K562 (cell line): ENCODE results near the gene USP31. TPM values are rescaled to one million over a fixed set of nuclear protein-coding genes. Genes with fewer than 3 reads are reported as not detected.

ENCODE experiments used
- ATAC-seq: fragments of 200-7000 bp; cut with Tn5 transposase; 3 replicates; pipeline ENCODE4 v1.9.1; 2020; ENCODE audit warnings: moderate library complexity
- BruUV-seq: library from RNA; stranded (reverse); fragments of 400-500 nt; replicated peaks from 2 replicates; lab custom pipeline; 2021; lab: Mats Ljungman, UMichigan
- CTCF ChIA-PET: fragments of 300-600 bp; formaldehyde crosslinking; extraction: SDS; loops from one replicate; lab custom pipeline; 2021; ENCODE audit warnings: low intra/inter-chr PET ratio; lab: Yijun Ruan, JAX
- POLR2A ChIA-PET: fragments of 300-600, 350-650 bp; sonication (Branson Sonifier 250); formaldehyde crosslinking; extraction: SDS; loops from one replicate; lab custom pipeline; 2021; ENCODE audit warnings: antibody characterized with exemption, inconsistent platforms; lab: Yijun Ruan, JAX
- DNase-seq, 4 experiments: peaks; one replicate each; pipeline versions ENCODE4 v3.0.0 to v3.0.0-alpha.2; 2011 to 2018; ENCODE audit warnings: low spot score in 3 of 4, mixed read lengths in 3 of 4; ENCODE audit errors: extremely low read depth in 1 of 4
- FAIRE-seq: peaks from 2 replicates; lab custom pipeline; 2011; peaks lifted over from hg19 to GRCh38; lab: Jason Lieb, UNC
- H2AFZ ChIP-seq: 2 replicates; pipeline ENCODE4 v1.6.0; 2011; ENCODE audit warnings: low read depth, low read length, control low read depth, inconsistent platforms
- H3K27ac ChIP-seq: fragments of 200-600 bp; 3 replicates; pipeline ENCODE4 v1.8.0; 2011; ENCODE audit warnings: low read depth, mild to moderate bottlenecking, control low read depth, inconsistent platforms, low read length, moderate library complexity, mixed read lengths; ENCODE audit errors: extremely low read depth
- H3K27me3 ChIP-seq, 2 experiments: fragments of 300-600 bp in 1 of 2; 2 replicates in 1 of 2; 3 replicates in 1 of 2; pipeline versions ENCODE4 v1.6.0 to v1.8.0; 2011; ENCODE audit warnings: inconsistent platforms in 2 of 2, low read length in 2 of 2, mild to moderate bottlenecking in 1 of 2, mixed read lengths in 1 of 2, moderate library complexity in 1 of 2; ENCODE audit not compliant: control insufficient read depth in 2 of 2, insufficient read depth in 2 of 2
- H3K36me3 ChIP-seq: fragments of 300-600 bp; 3 replicates; pipeline ENCODE4 v1.8.0; 2011; ENCODE audit warnings: mild to moderate bottlenecking, low read length, inconsistent platforms; ENCODE audit not compliant: control insufficient read depth, insufficient read depth
- H3K4me1 ChIP-seq, 2 experiments: fragments of 200-600 bp in 1 of 2; replicated peaks in 1 of 2; 2 replicates in 1 of 2; 3 replicates in 1 of 2; pipeline versions ENCODE4 v1.5.1 to v1.8.0; 2011; ENCODE audit warnings: inconsistent platforms in 2 of 2, low read length in 2 of 2, mild to moderate bottlenecking in 1 of 2, mixed read lengths in 1 of 2, moderate library complexity in 1 of 2; ENCODE audit not compliant: control insufficient read depth in 2 of 2, insufficient read depth in 2 of 2
- H3K4me2 ChIP-seq: 2 replicates; pipeline ENCODE4 v1.6.1; 2011; ENCODE audit warnings: low read length, control low read depth, inconsistent platforms, mixed read lengths; ENCODE audit not compliant: insufficient read depth
- H3K4me3 ChIP-seq: fragments of 200-600 bp; sonication (generic), shearing (Covaris generic); 2 replicates; pipeline ENCODE4 v1.5.1; 2016; ENCODE audit warnings: control low read depth, inconsistent platforms
- H3K79me2 ChIP-seq: fragments of 200-600 bp; 3 replicates; pipeline ENCODE4 v1.8.0; 2011; ENCODE audit warnings: low read length, inconsistent platforms; ENCODE audit not compliant: control insufficient read depth, insufficient read depth
- H3K9ac ChIP-seq, 2 experiments: 2 replicates each; pipeline versions ENCODE4 v1.6.0 to v1.6.1; 2011; ENCODE audit warnings: low read depth in 2 of 2, low read length in 2 of 2, control low read depth in 1 of 2, inconsistent platforms in 1 of 2, mild to moderate bottlenecking in 1 of 2, mixed read lengths in 1 of 2; ENCODE audit not compliant: insufficient read depth in 1 of 2
- H3K9me1 ChIP-seq: one replicate; pipeline ENCODE4 v1.6.0; 2011; ENCODE audit warnings: inconsistent platforms, mild to moderate bottlenecking, low read length, moderate library complexity; ENCODE audit not compliant: control insufficient read depth, insufficient read depth
- H3K9me3 ChIP-seq: replicated peaks from 2 replicates; pipeline ENCODE4 v1.5.1; 2011; ENCODE audit warnings: low read depth, low read length, inconsistent platforms; ENCODE audit not compliant: control insufficient read depth, insufficient read depth
- H4K20me1 ChIP-seq: replicated peaks from 2 replicates; pipeline ENCODE4 v1.6.1; 2011; ENCODE audit warnings: low read length, inconsistent platforms, mixed read lengths; ENCODE audit not compliant: control insufficient read depth, insufficient read depth
- ATF1 ChIP-seq, 2 experiments: fragments of 450-650 bp in 1 of 2; IDR thresholded peaks; 2 replicates each; pipeline ENCODE4 v1.6.1; 2016; ENCODE audit warnings: missing compliant biosample characterization in 1 of 2, missing genetic modification characterization in 1 of 2
- CBFA2T3 ChIP-seq: fragments of 450-650 bp; IDR thresholded peaks from 2 replicates; pipeline ENCODE4 v1.6.1; 2017
- CEBPB ChIP-seq: fragments of 450-650 bp; IDR thresholded peaks from 2 replicates; pipeline ENCODE4 v1.6.1; 2016; ENCODE audit warnings: missing genetic modification characterization, missing compliant biosample characterization
- SMARCC2 ChIP-seq: fragments of 450-650 bp; IDR thresholded peaks from 2 replicates; pipeline ENCODE4 v1.6.1; 2017; ENCODE audit warnings: antibody characterized with exemption, moderate library complexity, mild to moderate bottlenecking, low read depth
- TCF7L2 ChIP-seq: fragments of 150-350 bp; IDR thresholded peaks from 2 replicates; pipeline ENCODE4 v1.6.1; 2016; ENCODE audit warnings: low read depth, mild to moderate bottlenecking, low read length, moderate library complexity
- THRAP3 ChIP-seq: fragments of 450-650 bp; IDR thresholded peaks from 2 replicates; pipeline ENCODE4 v1.6.1; 2016; ENCODE audit warnings: mild to moderate bottlenecking, inconsistent platforms, borderline replicate concordance
- WHSC1 ChIP-seq: IDR thresholded peaks from one replicate; pipeline ENCODE4 v1.6.1; 2012; ENCODE audit warnings: low read length, control low read depth, inconsistent platforms
- ZNF121 ChIP-seq: sonication (generic); formaldehyde crosslinking; conservative IDR thresholded peaks from 2 replicates; pipeline ENCODE4 v1.8.0; 2022; ENCODE audit warnings: missing genetic modification reagents
- ZNF589 ChIP-seq: fragments of 200-800 bp; sonication (Bioruptor generic); IDR thresholded peaks from 2 replicates; pipeline ENCODE4 v1.6.1; 2016; ENCODE audit warnings: low read depth, missing genetic modification characterization, missing compliant biosample characterization
- ZNF75A ChIP-seq: fragments of 450-650 bp; formaldehyde crosslinking; IDR thresholded peaks from 2 replicates; pipeline ENCODE4 v1.4.0; 2020; ENCODE audit warnings: mild to moderate bottlenecking
- WGBS: fragments of 100-300 bp; shearing (Covaris generic); methylation state at CpG from one replicate; pipeline ENCODE4 v1.1.6; 2016; ENCODE audit warnings: low coverage, mixed read lengths; ENCODE audit not compliant: insufficient coverage; ENCODE audit errors: missing lambda C conversion rate; 5-methylcytosine and 5-hydroxymethylcytosine counted together
- in situ Hi-C: fragments of 300-500 bp; cut with MboI; formaldehyde crosslinking; loops from 4 replicates; pipeline ENCODE4 v1.15.0; 2018; ENCODE audit warnings: inconsistent platforms, mixed read lengths
- intact Hi-C: fragments of 100-400 bp; cut with micrococcal nuclease; formaldehyde crosslinking; loops from 2 replicates; pipeline ENCODE4 v1.14.2; 2022
- polyA plus RNA-seq, 8 experiments: library from polyadenylated mRNA; depleted of rRNA in 4 of 8; stranded (reverse) in 5 of 8; unstranded in 3 of 8; fragments of >200 nt; fragmentation: Nextera tagmentation in 2 of 8; fragmentation: Illumina TruSeq in 1 of 8; extraction: Ambion mirVana in 2 of 8; extraction: Trizol in 1 of 8; gene quantifications; 2 replicates each; pipeline versions ENCODE4 v1.2.1 to v1.2.3, GENCODE V29; 2011 to 2014; ENCODE audit warnings: inconsistent platforms in 1 of 8, missing spikeins in 1 of 8
- total RNA-seq, 7 experiments: library from RNA; depleted of rRNA in 6 of 7; stranded (reverse); fragments of >200 nt in 6 of 7; fragmentation: Illumina TruSeq in 2 of 7; extraction: Trizol in 2 of 7; gene quantifications; 2 replicates each; pipeline versions ENCODE4 v1.2.1 to v1.2.3, GENCODE V29; 2011 to 2021; ENCODE audit warnings: low replicate concordance in 1 of 7
- TF ChIP-seq, protein P1 (sequence below): sonication (generic); formaldehyde crosslinking; IDR thresholded peaks from 2 replicates; pipeline ENCODE4 v1.8.0; 2022; ENCODE audit warnings: mild to moderate bottlenecking, missing genetic modification reagents
- TF ChIP-seq, protein P2 (sequence below): fragments of 450-650 bp; formaldehyde crosslinking; IDR thresholded peaks from 2 replicates; pipeline ENCODE4 v1.4.0; 2020; ENCODE audit warnings: mild to moderate bottlenecking, moderate library complexity

Gene USP31
- total and polyA plus RNA-seq, 9 of the 15 experiments (the other 6 are each of a cell fraction or from before 2014, with no cell fraction given) = 0.56 to 4.9 (median 2.9) TPM

DNA sequence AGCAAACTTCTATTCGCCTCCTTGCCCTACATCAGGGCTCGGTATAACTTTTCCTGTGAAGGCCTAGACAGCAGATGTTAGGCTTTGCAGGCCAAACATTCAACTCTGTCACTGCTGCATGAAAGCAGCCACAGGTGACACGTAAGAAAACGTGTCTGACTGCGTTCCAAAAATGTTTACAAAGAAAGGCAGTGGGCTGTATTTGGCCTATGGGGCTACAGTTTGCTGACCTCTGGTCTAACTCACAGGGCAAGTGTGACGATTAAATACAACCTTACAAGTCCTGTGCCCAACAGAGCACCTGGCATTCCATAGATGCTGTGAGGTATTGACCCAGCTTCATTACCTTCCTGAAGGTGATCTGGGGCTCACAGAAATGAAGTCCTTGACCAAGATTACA, 79.4 kb downstream of the USP31 start (continued):
- TF ChIP-seq ATF1 (CRISPR knock-in tag; IDR thresholded peaks at IDR 0.05) = no peak
- TF ChIP-seq ATF1 (tag; IDR thresholded peaks at IDR 0.05) = no peak
- TF ChIP-seq THRAP3 = no peak
- no peak for TF ChIP-seq TCF7L2
- TF ChIP-seq CBFA2T3 = no peak
- no peak for TF ChIP-seq SMARCC2
- no peak for TF ChIP-seq WHSC1
- TF ChIP-seq ZNF75A = no peak

DNA sequence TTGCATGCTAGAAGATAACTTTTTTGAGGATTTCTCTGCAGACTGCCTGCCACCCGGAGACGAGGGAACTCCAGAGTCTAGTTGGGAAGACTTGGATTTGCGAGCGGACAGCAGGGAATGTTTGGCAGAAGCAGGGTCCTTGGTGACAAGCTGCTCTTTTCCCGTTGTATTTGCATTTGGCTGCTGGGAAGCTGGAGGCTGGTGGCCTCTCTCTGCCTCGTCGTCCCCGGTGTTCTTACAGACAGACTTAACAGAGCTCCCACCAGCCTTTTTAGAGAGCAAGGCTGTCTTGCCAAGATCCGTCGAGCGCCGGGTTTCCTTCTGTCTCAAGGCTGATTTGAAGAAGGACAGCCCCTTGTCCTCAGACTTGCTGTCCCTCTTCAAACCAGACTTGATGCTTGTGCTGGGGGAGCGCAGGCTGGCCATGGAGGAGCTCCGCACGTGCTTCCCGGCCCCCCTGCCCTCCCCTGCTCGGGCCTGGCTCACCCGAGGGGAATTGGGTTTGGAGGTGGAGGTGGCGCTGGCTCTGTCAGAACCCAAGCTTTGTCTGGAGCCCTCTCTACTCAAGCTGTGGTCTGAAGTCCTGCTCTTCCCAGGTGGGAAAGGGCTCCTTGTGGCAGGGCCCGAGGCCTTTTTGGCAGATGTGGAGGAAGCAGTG, 81.0 kb downstream of the USP31 start:
- FAIRE-seq (no peak), ATAC-seq (no peak), DNase-seq (no peak)
- Histone ChIP-seq H3K4me3 (no peak overlapping the region), H3K27me3 (no peaks in the 10 kb centered on the region), H3K9me1 (no peaks in the 10 kb centered on the region), H3K4me1 (no peaks in the 10 kb centered on the region), H2AFZ (no peak overlapping the region), H3K9ac (no peak overlapping the region), H4K20me1 (no peaks in the 10 kb centered on the region; the same call in 1 of the 2 replicates), H3K36me3 (peaks cover 28% of the 10 kb centered on the region; the same call in 2 of the 3 replicates), H3K27ac (no peak overlapping the region), H3K4me2 (no peak overlapping the region), H3K9me3 (no peaks in the 10 kb centered on the region), H3K79me2 (no peaks in the 10 kb centered on the region)
- TF ChIP-seq, protein P1, sequence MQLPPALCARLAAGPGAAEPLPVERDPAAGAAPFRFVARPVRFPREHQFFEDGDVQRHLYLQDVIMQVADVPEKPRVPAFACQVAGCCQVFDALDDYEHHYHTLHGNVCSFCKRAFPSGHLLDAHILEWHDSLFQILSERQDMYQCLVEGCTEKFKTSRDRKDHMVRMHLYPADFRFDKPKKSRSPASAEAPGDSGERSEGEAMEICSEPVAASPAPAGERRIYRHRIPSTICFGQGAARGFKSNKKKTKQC (CRISPR knock-in tag) = no peak
- TF ChIP-seq, protein P2, sequence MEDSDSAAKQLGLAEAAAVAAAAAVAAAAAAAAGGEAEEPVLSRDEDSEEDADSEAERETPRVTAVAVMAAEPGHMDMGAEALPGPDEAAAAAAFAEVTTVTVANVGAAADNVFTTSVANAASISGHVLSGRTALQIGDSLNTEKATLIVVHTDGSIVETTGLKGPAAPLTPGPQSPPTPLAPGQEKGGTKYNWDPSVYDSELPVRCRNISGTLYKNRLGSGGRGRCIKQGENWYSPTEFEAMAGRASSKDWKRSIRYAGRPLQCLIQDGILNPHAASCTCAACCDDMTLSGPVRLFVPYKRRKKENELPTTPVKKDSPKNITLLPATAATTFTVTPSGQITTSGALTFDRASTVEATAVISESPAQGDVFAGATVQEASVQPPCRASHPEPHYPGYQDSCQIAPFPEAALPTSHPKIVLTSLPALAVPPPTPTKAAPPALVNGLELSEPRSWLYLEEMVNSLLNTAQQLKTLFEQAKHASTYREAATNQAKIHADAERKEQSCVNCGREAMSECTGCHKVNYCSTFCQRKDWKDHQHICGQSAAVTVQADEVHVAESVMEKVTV (CRISPR knock-in tag) = no peak
- TF ChIP-seq CEBPB (tag) = no peak
- no peak for TF ChIP-seq ZNF121 (CRISPR knock-in tag)
- no peak for TF ChIP-seq THRAP3
- no peak for TF ChIP-seq ZNF589
- 91% methylated on average over 17 of the region's 20 CpGs for WGBS
- in situ Hi-C loops (no loop called here), intact Hi-C loops (no loop called here)
- POLR2A ChIA-PET = interaction anchor here (0.7 kb wide), 1 partner anchor 12 kb away, joined by 3 read pairs; no protein-coding TSS in a partner anchor
- CTCF ChIA-PET = no interaction called here
- no TSS peak for BruUV-seq
